Stimulated activated effector memory CD8-positive, alpha-beta T cell treated with anti-CD3 and anti-CD28 coated beads, Interleukin-12 subunit alpha, Interleukin-12 subunit beta, amount 100 ng/mL, for 72 hours (primary cell): Measurements from ENCODE around the gene ARHGAP18.
A peak's percentile ranks its signal among the peaks of the same experiment; 100 is the strongest.

Source experiments
- ATAC-seq: fragments of 150-1000 bp; cut with Tn5 transposase; 2 replicates; pipeline ENCODE4 v1.10.0; 2021
- DNase-seq, 2 donors: peaks; one replicate each; pipeline ENCODE4 v3.0.0; 2021 to 2022; ENCODE audit warnings: low spot score in 2 of 2
- H3K27ac Mint-ChIP-seq: one replicate; pipeline ENCODE4 v1.8.0; 2022; ENCODE audit warnings: mild to moderate bottlenecking, mixed read lengths
- H3K36me3 Mint-ChIP-seq: one replicate; pipeline ENCODE4 v1.8.0; 2022; ENCODE audit warnings: mild to moderate bottlenecking, mixed read lengths
- H3K4me1 Mint-ChIP-seq: one replicate; pipeline ENCODE4 v1.8.0; 2022; ENCODE audit warnings: mixed read lengths
- H3K4me3 Mint-ChIP-seq: one replicate; pipeline ENCODE4 v1.8.0; 2022; ENCODE audit warnings: mild to moderate bottlenecking, mixed read lengths
- H3K9me3 Mint-ChIP-seq: one replicate; pipeline ENCODE4 v1.8.0; 2022; ENCODE audit warnings: mixed read lengths

The ARHGAP18 gene

DNA sequence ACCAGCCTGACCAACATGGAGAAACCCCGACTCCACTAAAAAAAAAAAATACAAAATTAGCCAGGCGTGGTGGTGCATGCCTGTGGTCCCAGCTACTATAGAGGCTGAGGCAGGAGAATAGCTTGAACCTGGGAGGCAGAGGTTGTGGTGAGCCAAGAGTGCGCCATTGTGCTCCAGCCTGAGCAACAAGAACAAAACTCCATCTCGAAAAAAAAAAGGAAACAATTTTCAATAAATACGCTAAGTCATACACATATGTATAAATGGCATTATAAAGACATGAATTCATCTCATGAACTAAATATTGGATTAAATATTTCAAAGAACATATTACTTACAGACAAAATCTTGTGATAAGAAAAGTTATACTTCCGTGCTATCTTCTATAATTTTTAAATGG is 2.9 kb downstream of the ARHGAP18 start:
- peaks cover 14% of the 10 kb centered on the region for H3K36me3 Mint-ChIP-seq
- no peak for ATAC-seq
- no peak for DNase-seq
- H3K9me3 Mint-ChIP-seq = no peaks in the 10 kb centered on the region
- peaks cover 51% of the 10 kb centered on the region for H3K4me1 Mint-ChIP-seq
- no peak overlapping the region for H3K4me3 Mint-ChIP-seq
- H3K27ac Mint-ChIP-seq = no peak overlapping the region

DNA sequence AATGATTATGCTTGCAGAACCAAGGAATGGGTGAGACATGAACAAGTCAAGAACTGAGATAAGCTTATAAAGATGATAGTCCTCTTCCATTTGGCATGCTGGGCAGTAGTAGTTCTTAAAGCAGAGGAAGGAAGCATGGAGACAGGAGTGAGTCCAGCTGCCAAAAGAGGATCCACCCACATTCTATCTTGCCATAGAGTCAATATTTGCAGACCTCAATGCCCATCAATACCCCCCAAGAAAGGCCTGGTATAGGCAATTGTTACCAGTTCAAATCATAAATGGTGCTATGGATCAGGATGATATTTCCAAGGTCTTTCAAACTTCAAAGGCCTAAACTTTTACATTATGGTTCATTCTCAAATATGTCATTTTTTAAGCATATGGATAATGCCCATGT is 4.8 kb downstream of the ARHGAP18 start:
- ATAC-seq = no peak
- H3K9me3 Mint-ChIP-seq = no peaks in the 10 kb centered on the region
- DNase-seq = no peak
- H3K4me1 Mint-ChIP-seq = peaks cover 42% of the 10 kb centered on the region
- peaks cover 14% of the 10 kb centered on the region for H3K36me3 Mint-ChIP-seq
- no peak overlapping the region for H3K4me3 Mint-ChIP-seq
- peak overlapping the region; percentile 0 for H3K27ac Mint-ChIP-seq

DNA sequence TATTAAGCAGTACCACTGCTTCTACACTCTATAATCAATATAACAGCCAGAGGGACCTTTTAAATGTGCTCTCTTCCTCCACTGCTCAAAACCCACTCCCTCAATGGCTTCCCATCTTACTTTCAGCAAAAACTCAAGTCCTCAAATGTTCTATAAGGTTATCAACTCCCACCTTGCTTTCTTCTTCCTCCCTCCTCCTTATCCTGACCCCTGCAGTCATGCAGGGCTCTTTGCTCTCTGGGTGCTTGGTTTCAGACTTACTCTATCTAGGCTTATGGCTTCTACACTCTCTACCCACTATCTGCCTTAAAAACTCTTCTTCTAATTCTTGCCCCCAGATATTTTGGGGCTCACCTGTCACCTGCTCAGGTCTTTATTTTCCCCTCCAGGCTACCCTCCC is 5.3 kb downstream of the ARHGAP18 start:
- Mint-ChIP-seq H3K9me3 (no peaks in the 10 kb centered on the region), H3K4me3 (no peak overlapping the region), H3K36me3 (peaks cover 14% of the 10 kb centered on the region), H3K4me1 (peaks cover 37% of the 10 kb centered on the region), H3K27ac (peak overlapping the region; percentile 0)
- ATAC-seq (no peak), DNase-seq (no peak)

DNA sequence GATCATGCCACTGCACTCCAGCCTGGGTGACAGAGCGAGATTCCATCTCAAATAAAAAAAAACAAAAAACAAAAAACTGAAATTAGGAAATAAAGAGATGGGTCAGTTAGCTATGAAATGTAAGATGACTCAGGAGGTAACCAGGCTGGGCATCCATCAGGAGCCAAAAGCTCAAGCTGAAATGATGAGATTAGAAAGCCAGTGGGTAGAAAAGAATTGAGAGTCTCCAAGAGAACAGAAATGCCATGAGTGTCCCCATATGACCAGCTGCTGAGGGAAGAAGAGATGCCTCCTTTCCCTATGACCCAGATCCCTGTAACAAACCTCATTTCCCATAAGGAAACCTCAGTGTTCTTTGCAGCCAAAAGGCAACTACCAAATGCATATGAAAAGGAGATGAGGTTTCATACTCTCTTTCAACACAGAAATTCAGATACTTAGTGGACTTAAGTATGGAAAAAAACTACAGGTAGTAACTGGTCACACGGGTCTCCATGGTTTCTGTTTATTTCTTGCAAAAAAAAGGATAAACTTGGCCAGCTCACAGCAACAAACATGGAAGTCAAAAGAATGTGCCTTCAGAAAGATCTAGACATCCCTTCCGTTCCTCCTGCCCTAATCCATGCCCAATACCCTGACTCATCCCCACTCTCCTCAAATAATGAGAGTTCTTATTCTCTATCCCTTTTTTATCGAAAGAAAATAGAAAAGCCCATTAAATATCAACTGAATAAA is 8.1 kb downstream of the ARHGAP18 start:
- H3K36me3 Mint-ChIP-seq = peaks cover 9% of the 10 kb centered on the region
- H3K9me3 Mint-ChIP-seq = no peaks in the 10 kb centered on the region
- DNase-seq (no peak), ATAC-seq (no peak)
- H3K4me1 Mint-ChIP-seq = peaks cover 28% of the 10 kb centered on the region
- H3K4me3 Mint-ChIP-seq = no peak overlapping the region
- H3K27ac Mint-ChIP-seq = no peak overlapping the region

DNA sequence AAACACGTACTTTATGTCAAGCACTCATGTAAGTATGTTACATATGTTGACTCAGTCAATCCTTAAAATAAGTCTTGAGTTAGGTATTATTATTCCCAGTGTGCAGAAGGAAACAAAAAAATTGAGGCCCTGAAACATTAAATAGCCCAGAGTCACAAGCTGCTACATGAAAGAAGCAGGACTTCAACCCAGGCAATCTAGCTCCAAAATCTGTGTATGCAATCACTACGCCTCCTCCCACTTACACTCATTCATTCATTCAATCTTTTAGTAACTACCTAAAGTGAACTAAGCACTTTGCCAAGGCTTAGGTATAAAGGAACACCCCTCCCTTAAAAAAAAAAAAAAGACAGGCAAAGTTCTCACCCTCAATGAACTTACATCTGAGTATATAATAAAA is 9.3 kb downstream of the ARHGAP18 start:
- no peaks in the 10 kb centered on the region for H3K9me3 Mint-ChIP-seq
- peaks cover 38% of the 10 kb centered on the region for H3K4me1 Mint-ChIP-seq
- ATAC-seq = no peak
- no peak overlapping the region for H3K4me3 Mint-ChIP-seq
- DNase-seq = no peak
- no peak overlapping the region for H3K27ac Mint-ChIP-seq
- H3K36me3 Mint-ChIP-seq = no peaks in the 10 kb centered on the region

DNA sequence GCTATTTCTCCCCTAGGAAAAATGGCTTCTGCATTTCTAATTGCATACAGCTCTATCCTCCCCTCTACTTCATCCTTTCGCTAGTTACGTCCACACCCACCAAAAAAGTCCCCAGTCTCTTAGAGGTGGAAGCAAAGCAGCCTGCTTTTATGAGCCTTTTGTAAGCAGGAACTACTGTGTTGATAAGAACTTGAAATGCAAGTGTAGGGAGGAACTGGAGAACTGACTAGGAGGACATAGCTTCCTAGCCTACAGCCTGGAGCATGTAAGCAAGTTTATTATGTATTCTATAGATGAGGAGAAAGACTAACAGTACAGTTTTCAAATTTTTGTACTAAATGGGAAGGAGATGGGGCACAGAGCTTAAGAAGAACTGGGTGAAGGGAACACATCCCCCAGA is 10.3 kb downstream of the ARHGAP18 start:
- Mint-ChIP-seq H3K27ac (no peak overlapping the region), H3K9me3 (no peaks in the 10 kb centered on the region), H3K36me3 (no peaks in the 10 kb centered on the region), H3K4me3 (no peak overlapping the region), H3K4me1 (peaks cover 39% of the 10 kb centered on the region)
- no peak for DNase-seq
- no peak for ATAC-seq

DNA sequence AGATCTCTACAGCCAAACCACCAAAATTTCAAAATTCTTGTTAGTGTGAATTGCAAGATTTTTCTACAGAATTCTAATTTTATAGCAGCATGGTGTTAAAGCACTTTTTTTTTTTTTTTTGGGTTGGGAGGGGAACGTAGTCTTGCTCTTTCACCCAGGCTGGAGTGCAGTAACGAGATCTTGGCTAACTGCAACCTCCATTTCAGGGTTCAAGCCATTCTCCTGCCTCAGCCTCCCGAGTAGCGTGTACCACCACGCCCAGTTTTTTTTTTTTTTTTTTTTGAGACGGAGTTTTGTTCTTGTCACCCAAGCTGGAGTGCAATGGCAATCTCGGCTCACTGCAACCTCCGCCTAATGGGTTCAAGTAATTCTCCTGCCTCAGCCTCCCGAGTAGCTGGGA is 11.5 kb downstream of the ARHGAP18 start:
- H3K36me3 Mint-ChIP-seq = no peaks in the 10 kb centered on the region
- no peak for DNase-seq
- H3K4me3 Mint-ChIP-seq = no peak overlapping the region
- peaks cover 45% of the 10 kb centered on the region for H3K4me1 Mint-ChIP-seq
- ATAC-seq = no peak
- H3K27ac Mint-ChIP-seq = no peak overlapping the region
- no peaks in the 10 kb centered on the region for H3K9me3 Mint-ChIP-seq

DNA sequence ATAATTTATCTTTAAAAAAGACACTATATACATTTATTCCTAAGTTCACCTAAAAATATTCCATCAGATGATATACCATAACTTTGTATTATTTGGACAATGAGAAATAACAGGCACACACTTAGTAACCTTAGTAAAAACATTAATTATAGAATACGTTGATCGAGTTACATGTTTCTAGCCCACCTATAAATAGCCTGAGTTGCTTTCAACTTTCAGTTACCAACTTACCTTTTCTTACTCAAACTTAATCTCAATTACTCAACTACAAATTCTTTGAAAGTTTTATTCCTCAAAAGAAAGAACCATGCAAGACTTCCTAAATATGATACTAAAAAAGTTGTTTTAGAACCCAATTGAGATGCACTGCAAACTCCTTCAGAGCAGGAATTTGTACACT is 12.2 kb downstream of the ARHGAP18 start:
- Mint-ChIP-seq H3K4me3 (no peak overlapping the region), H3K4me1 (peaks cover 48% of the 10 kb centered on the region), H3K27ac (no peak overlapping the region)

DNA sequence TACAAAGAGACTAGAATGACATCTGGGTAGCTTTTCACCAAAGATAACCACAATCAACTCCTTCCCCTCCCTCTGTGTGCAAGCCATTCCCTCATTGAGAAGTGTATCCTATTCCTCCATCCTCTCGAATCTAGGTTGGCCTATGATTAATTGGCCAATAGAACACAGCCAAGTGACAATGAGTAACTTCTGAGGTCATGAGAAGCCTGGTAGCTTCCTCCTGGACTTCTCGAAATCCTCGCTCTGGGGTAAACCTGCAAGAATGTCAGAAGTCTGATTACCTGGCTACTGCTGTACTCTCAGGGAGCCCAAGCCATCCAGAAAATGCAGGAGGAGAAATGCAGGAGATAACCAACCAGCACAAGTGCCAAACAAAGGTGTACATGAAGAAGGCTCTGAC is 13.1 kb downstream of the ARHGAP18 start:
- no peaks in the 10 kb centered on the region for H3K9me3 Mint-ChIP-seq
- H3K4me3 Mint-ChIP-seq = no peak overlapping the region
- DNase-seq (no peak), ATAC-seq (no peak)
- peaks cover 45% of the 10 kb centered on the region for H3K4me1 Mint-ChIP-seq
- H3K36me3 Mint-ChIP-seq = no peaks in the 10 kb centered on the region
- H3K27ac Mint-ChIP-seq = no peak overlapping the region

More for the DNA sequence above, 12.2 kb downstream of the ARHGAP18 start:
- DNase-seq (no peak), ATAC-seq (no peak)
- no peaks in the 10 kb centered on the region for H3K9me3 Mint-ChIP-seq
- H3K36me3 Mint-ChIP-seq = no peaks in the 10 kb centered on the region

DNA sequence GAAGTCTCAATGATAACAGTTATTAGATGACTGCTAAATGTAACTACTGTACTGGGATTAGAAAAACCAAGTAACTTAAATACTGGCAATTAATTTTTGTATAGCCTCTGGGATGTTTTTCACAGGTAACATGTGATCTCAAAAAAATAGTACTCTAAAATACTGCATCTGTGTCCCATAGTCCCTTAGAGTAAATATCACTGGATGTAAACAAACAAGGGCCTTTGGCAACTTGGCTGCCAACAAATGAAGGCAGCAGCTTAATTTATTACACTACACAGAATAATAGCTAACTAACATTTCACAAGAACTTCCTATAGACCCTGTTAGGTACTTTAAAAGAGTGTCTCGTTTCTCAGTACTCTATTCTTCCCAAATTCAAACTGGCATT is 14.0 kb downstream of the ARHGAP18 start:
- DNase-seq = no peak

DNA sequence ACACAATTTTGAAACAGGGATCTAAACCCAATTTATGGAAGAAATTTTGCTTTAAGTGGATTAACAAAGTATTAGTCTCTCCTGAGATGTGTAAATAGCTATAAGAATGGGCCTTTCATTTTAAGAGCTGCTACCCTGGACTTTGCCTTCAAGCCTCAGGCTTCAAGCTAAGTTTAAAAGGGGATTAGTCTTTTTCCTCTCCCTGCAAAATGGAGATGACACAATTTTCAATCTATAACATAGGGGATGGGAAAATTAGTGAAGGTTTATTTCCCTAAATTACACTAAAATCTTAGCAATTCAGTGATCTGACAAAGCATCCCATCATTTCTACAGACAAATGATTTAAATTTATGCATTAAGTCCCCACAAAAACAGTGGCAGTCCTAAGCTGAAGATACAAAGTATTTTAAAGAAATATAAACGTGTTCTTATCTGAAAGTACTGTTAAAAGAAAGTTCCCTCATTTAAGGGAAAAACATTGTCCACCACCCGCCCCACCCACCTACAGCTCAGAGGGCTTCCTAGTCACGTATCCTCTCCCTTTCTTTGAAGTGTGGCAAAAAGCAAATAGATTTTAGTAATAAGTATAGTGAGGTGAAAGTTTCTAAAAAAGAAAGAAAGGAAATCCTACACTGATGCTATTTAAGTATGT is 14.5 kb downstream of the ARHGAP18 start:
- no peak overlapping the region for H3K27ac Mint-ChIP-seq

More for the DNA sequence above, 14.0 kb downstream of the ARHGAP18 start:
- H3K4me1 Mint-ChIP-seq = peaks cover 53% of the 10 kb centered on the region
- no peak for ATAC-seq
- no peak overlapping the region for H3K27ac Mint-ChIP-seq
- no peaks in the 10 kb centered on the region for H3K36me3 Mint-ChIP-seq
- H3K4me3 Mint-ChIP-seq = peak overlapping the region; percentile 19
- H3K9me3 Mint-ChIP-seq = no peaks in the 10 kb centered on the region

DNA sequence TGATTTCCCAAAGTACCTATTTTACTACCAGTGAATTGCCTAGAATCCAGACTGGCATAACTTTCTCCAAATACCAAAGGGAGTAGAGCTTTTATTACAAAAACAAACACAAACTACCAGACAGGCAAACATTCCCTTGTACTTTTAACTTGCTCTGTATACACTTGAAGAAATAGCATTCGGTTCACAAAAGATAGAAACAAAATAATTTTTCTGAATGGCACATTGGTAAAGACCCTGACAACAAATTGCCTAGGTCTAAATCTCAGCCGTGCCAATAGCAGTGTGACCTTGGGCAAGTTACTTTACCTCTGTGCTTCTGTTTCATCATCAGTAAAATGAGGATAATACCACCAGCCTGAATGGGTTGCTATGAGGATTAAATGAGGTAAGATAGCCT is 15.9 kb downstream of the ARHGAP18 start:
- Mint-ChIP-seq H3K27ac (no peak overlapping the region), H3K9me3 (no peaks in the 10 kb centered on the region), H3K4me1 (peaks cover 62% of the 10 kb centered on the region), H3K4me3 (no peak overlapping the region), H3K36me3 (no peaks in the 10 kb centered on the region)
- ATAC-seq (no peak), DNase-seq (no peak)

More for the DNA sequence above, 14.5 kb downstream of the ARHGAP18 start:
- ATAC-seq = peak; percentile 89
- Mint-ChIP-seq H3K36me3 (no peaks in the 10 kb centered on the region), H3K9me3 (no peaks in the 10 kb centered on the region), H3K4me1 (peaks cover 56% of the 10 kb centered on the region), H3K4me3 (peak overlapping the region; percentile 19)
- no peak for DNase-seq

DNA sequence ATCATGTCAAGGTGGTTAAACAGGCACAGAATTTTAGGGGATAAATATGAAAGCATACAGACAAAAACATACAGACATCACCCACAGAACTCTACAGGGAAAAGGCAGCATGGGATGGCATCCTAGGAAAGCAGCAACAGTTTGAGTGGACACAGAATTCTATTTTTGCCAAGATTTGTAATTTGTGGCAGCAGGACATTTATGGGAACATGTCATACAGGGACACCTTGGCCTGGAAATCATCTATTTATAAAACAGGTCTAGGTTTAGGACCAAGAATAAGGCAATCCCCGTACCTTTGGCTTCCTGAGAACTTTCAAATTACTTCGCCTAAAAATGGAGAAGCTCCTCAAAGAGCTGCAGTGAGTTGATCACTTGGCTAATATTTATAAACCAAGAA is 17.5 kb downstream of the ARHGAP18 start:
- ATAC-seq (no peak), DNase-seq (no peak)
- H3K4me1 Mint-ChIP-seq = peaks cover 71% of the 10 kb centered on the region
- no peak overlapping the region for H3K27ac Mint-ChIP-seq
- no peaks in the 10 kb centered on the region for H3K36me3 Mint-ChIP-seq
- H3K9me3 Mint-ChIP-seq = no peaks in the 10 kb centered on the region
- H3K4me3 Mint-ChIP-seq = no peak overlapping the region

DNA sequence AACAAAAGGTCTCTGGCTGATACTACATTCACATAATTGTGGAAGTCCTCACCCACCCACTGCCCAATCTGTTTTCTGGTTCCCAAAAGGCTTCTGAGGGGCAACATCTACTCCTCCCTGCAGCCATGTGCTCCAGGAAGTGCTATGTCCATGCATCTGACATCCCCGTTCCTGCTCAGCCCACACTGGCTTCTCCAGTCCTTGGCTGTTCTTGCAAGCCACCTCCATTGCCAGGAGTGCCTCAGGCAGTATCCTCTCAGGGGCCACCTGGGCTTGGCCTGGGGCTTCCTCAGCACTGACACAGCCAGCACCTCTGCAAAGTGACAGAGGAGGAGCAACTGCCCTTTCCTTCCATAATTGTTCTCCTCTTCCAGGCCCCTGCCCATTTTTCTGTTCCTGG is 18.3 kb downstream of the ARHGAP18 start:
- DNase-seq (no peak), ATAC-seq (no peak)
- Mint-ChIP-seq H3K4me1 (peaks cover 71% of the 10 kb centered on the region), H3K9me3 (no peaks in the 10 kb centered on the region), H3K27ac (no peak overlapping the region), H3K4me3 (no peak overlapping the region), H3K36me3 (peaks cover 6% of the 10 kb centered on the region)

DNA sequence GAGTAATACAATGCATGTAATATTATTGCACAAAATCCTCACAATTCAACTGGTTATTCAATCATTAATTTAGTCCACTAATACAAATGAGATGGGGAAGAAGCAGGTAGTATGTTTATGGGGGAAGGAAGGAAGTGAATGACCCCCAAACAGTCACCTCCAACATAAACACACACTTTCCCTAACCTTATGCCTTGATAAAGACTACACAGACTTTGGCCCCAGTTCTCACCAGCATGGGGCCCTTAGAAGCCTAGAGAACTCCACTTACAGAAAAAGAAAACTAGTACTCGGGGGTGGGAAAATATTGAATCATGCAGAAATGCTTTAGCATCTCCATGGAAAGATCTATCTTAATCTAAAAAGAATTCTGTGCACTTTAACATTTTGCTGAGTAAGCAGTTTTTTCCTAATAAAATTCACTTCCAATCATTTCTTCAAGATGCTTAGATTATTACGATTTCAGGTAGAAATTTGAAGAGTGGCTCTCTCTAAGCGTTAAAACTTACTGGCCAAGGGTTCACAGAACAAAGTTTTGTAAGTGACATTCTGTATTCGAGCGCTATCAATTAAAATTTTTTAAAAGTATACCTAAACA is 18.8 kb downstream of the ARHGAP18 start:
- Mint-ChIP-seq H3K9me3 (no peaks in the 10 kb centered on the region), H3K4me3 (no peak overlapping the region), H3K27ac (no peak overlapping the region), H3K4me1 (peaks cover 72% of the 10 kb centered on the region), H3K36me3 (peaks cover 7% of the 10 kb centered on the region)
- no peak for DNase-seq
- ATAC-seq = no peak
